B cell (primary cell): ENCODE results near the gene TOB2. TPM values are rescaled to one million over a fixed set of nuclear protein-coding genes. Genes with fewer than 3 reads are reported as not detected.

Experiments
- ATAC-seq: fragments of 200-7000 bp; cut with Tn5 transposase; one replicate; pipeline ENCODE4 v1.10.0; 2021; ENCODE audit warnings: low read depth, mild to moderate bottlenecking, moderate number of reproducible peaks, moderate library complexity
- CTCF ChIA-PET: fragments of 350-600 bp; sonication (Branson Sonifier 250); formaldehyde crosslinking; loops from one replicate; lab custom pipeline; 2021; ENCODE audit warnings: antibody characterized with exemption, inconsistent platforms; lab: Charles Lee
- POLR2A ChIA-PET: fragments of 350-600 bp; sonication (Branson Sonifier 250); formaldehyde crosslinking; loops from one replicate; lab custom pipeline; 2021; ENCODE audit warnings: antibody characterized with exemption; lab: Charles Lee
- DNase-seq: peaks from one replicate; pipeline ENCODE4 v3.0.0; 2013
- H2AFZ ChIP-seq: 2 replicates; pipeline ENCODE4 v1.6.1; 2012; ENCODE audit warnings: mild to moderate bottlenecking, low read depth, low read length; ENCODE audit not compliant: insufficient read depth, poor library complexity, severe bottlenecking
- H3K27ac ChIP-seq, 2 donors: 1 replicate in 1 of 2; 2 replicates in 1 of 2; pipeline ENCODE4 v1.5.1; 2012 to 2013; ENCODE audit warnings: low read length in 2 of 2, mild to moderate bottlenecking in 2 of 2, moderate library complexity in 1 of 2
- H3K27me3 ChIP-seq, 4 experiments: fragments of 200-600 bp in 1 of 4; sonication (generic) in 1 of 4; replicated peaks in 1 of 4; 1 replicate in 2 of 4; 2 replicates in 2 of 4; pipeline versions ENCODE4 v1.6.1 to v1.7.0; 2013 to 2016; ENCODE audit warnings: low read length in 3 of 4, mild to moderate bottlenecking in 2 of 4, mixed read lengths in 1 of 4, moderate library complexity in 1 of 4; ENCODE audit not compliant: insufficient read depth in 4 of 4, control insufficient read depth in 3 of 4; ENCODE audit errors: control extremely low read depth in 1 of 4
- H3K36me3 ChIP-seq, 2 experiments: replicated peaks in 1 of 2; 1 replicate in 1 of 2; 2 replicates in 1 of 2; pipeline versions ENCODE4 v1.6.1 to v1.7.1; 2013; ENCODE audit warnings: low read length in 1 of 2; ENCODE audit not compliant: insufficient read depth in 2 of 2, control insufficient read depth in 1 of 2; ENCODE audit errors: control extremely low read depth in 1 of 2, extremely low read depth in 1 of 2
- H3K4me1 ChIP-seq, 2 donors: fragments of 200-600 bp in 1 of 2; sonication (generic) in 1 of 2; 1 replicate in 1 of 2; 2 replicates in 1 of 2; pipeline versions ENCODE4 v1.5.1 to v1.6.1; 2013 to 2017; ENCODE audit warnings: low read length in 2 of 2; ENCODE audit not compliant: control insufficient read depth in 2 of 2, insufficient read depth in 2 of 2
- H3K4me2 ChIP-seq: replicated peaks from 2 replicates; pipeline ENCODE3; 2012; ENCODE audit warnings: mild to moderate bottlenecking, low read depth, low read length; ENCODE audit not compliant: poor library complexity, severe bottlenecking
- H3K4me3 ChIP-seq, 5 experiments: fragments of 200-600 bp in 1 of 5; sonication (generic) in 1 of 5; 1 replicate in 3 of 5; 2 replicates in 2 of 5; pipeline versions ENCODE4 v1.5.1 to v1.7.0; 2011 to 2016; ENCODE audit warnings: low read length in 4 of 5, mild to moderate bottlenecking in 4 of 5, low read depth in 2 of 5, control low read depth in 1 of 5, moderate library complexity in 1 of 5; ENCODE audit not compliant: insufficient read depth in 1 of 5; ENCODE audit errors: control extremely low read depth in 1 of 5, extremely low read depth in 1 of 5
- H3K79me2 ChIP-seq: fragments of 200-600 bp; sonication (generic); one replicate; pipeline ENCODE4 v1.6.0; 2016; ENCODE audit warnings: low read length; ENCODE audit not compliant: control insufficient read depth, insufficient read depth
- H3K9ac ChIP-seq: fragments of 200-600 bp; sonication (generic); 2 replicates; pipeline ENCODE4 v1.6.1; 2017; ENCODE audit warnings: mild to moderate bottlenecking, low read length, moderate library complexity
- H3K9me3 ChIP-seq, 3 donors: one replicate each; pipeline versions ENCODE4 v1.6.1 to v1.7.1; 2013; ENCODE audit warnings: low read length in 2 of 3; ENCODE audit not compliant: control insufficient read depth in 2 of 3, insufficient read depth in 1 of 3; ENCODE audit errors: control extremely low read depth in 1 of 3
- H4K20me1 ChIP-seq: 2 replicates; pipeline ENCODE4 v1.6.0; 2012; ENCODE audit warnings: mild to moderate bottlenecking, low read length; ENCODE audit not compliant: insufficient read depth, control insufficient read depth, poor library complexity, severe bottlenecking
- H3K27ac Mint-ChIP-seq: one replicate; pipeline ENCODE4 v1.8.0; 2021; ENCODE audit warnings: mixed read lengths
- H3K27me3 Mint-ChIP-seq: one replicate; pipeline ENCODE4 v1.8.0; 2021; ENCODE audit warnings: mixed read lengths
- H3K4me1 Mint-ChIP-seq: one replicate; pipeline ENCODE4 v1.8.0; 2021; ENCODE audit warnings: mixed read lengths
- H3K4me3 Mint-ChIP-seq: one replicate; pipeline ENCODE4 v1.8.0; 2021; ENCODE audit warnings: mixed read lengths
- H3K9me3 Mint-ChIP-seq: one replicate; pipeline ENCODE4 v1.8.0; 2022; ENCODE audit warnings: mixed read lengths; ENCODE audit not compliant: insufficient read depth
- EZH2 ChIP-seq: IDR thresholded peaks from 2 replicates; pipeline ENCODE4 v1.6.1; 2012; ENCODE audit warnings: borderline replicate concordance, low read depth, mild to moderate bottlenecking, moderate library complexity, low read length; ENCODE audit not compliant: insufficient read depth, poor library complexity, severe bottlenecking
- WGBS: methylation state at CpG from one replicate; pipeline ENCODE4 v1.1.5; 2013; ENCODE audit warnings: missing lambda C conversion rate; ENCODE audit not compliant: insufficient coverage; 5-methylcytosine and 5-hydroxymethylcytosine counted together
- intact Hi-C: fragments of 100-400 bp; cut with micrococcal nuclease; formaldehyde crosslinking; loops from one replicate; pipeline ENCODE4 v1.10.0; 2022
- polyA plus RNA-seq: library from polyadenylated mRNA; depleted of rRNA; stranded (reverse); fragments of >200 nt; gene quantifications from 2 replicates; pipeline ENCODE4 v1.2.3, GENCODE V29; 2012
- total RNA-seq, 2 donors: library from RNA; stranded (reverse); fragments of 120-200 nt in 1 of 2; gene quantifications; 1 replicate in 1 of 2; 2 replicates in 1 of 2; pipeline versions ENCODE4 v1.2.3 to v1.2.4, GENCODE V29; 2013 to 2022
- TF ChIP-seq, protein P1 (sequence below): fragments of 200-600 bp; IDR thresholded peaks from one replicate; pipeline ENCODE4 v1.8.0; 2022; ENCODE audit warnings: antibody characterized with exemption, mild to moderate bottlenecking

The TOB2 gene
- total and polyA plus RNA-seq, 2 donors (not counting 1 experiment from before 2014, with no cell fraction given), result 40.4 to 56.0 TPM

DNA sequence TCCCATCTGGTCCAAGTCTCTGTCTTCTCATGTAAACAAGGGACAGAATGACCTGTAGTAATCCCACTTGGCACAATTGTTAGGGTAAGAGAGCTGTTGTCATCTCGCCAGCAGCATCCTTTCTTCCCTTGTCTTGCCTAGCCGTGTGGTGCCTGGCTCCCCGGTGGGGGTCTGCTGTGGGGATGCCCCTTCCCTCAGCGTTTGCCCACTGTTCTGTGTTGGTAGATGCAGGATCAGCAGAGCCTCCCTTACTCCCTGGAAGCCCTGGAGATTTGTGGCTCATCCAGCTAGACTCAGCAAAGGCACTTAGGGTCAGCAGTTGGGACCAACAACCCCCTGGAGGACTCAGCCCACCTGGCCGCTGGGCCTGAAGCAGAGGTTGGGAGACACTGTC is 35.3 kb upstream of the TOB2 start:
- Histone ChIP-seq H3K27me3 (no peaks in the 10 kb centered on the region), H3K9me3 (peaks cover 0 to 10% (median 0%) of the 10 kb centered on the region in 3 donors), H3K4me2 (peak overlapping the region; percentile 75), H3K79me2 (peaks cover 91% of the 10 kb centered on the region), H3K4me1 (peaks cover 84 to 90% of the 10 kb centered on the region in 2 donors), H3K36me3 (peaks cover 3 to 10% of the 10 kb centered on the region in 2 experiments), H2AFZ (no peak overlapping the region), H4K20me1 (peaks cover 31% of the 10 kb centered on the region), H3K9ac (peak overlapping the region; percentile 46), H3K4me3 (peak overlapping the region in 1 of 5 experiments; percentile 13), H3K27ac (peak overlapping the region; percentile 82 to 86)
- Mint-ChIP-seq H3K4me3 (peak overlapping the region; percentile 32), H3K9me3 (no peaks in the 10 kb centered on the region), H3K4me1 (peaks cover 80% of the 10 kb centered on the region), H3K27ac (peak overlapping the region; percentile 64), H3K27me3 (no peaks in the 10 kb centered on the region)
- ATAC-seq (no peak), DNase-seq (no peak)
- WGBS, result 80% methylated on average over 4 of the region's 5 CpGs
- TF ChIP-seq, protein P1, sequence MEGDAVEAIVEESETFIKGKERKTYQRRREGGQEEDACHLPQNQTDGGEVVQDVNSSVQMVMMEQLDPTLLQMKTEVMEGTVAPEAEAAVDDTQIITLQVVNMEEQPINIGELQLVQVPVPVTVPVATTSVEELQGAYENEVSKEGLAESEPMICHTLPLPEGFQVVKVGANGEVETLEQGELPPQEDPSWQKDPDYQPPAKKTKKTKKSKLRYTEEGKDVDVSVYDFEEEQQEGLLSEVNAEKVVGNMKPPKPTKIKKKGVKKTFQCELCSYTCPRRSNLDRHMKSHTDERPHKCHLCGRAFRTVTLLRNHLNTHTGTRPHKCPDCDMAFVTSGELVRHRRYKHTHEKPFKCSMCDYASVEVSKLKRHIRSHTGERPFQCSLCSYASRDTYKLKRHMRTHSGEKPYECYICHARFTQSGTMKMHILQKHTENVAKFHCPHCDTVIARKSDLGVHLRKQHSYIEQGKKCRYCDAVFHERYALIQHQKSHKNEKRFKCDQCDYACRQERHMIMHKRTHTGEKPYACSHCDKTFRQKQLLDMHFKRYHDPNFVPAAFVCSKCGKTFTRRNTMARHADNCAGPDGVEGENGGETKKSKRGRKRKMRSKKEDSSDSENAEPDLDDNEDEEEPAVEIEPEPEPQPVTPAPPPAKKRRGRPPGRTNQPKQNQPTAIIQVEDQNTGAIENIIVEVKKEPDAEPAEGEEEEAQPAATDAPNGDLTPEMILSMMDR, result no peak
- no peak for TF ChIP-seq EZH2
- intact Hi-C loops, result no loop called here
- ChIA-PET CTCF (interaction anchor here (0.9 to 4.2 kb wide), 7 partner anchors 10 to 78 kb away, joined by 3 to 32 read pairs (median 4); partner anchors contain the start of gene TOB2), POLR2A (interaction anchor here (0.7 kb wide), 1 partner anchor 34 kb away, joined by 4 read pairs; no protein-coding TSS in a partner anchor)

DNA sequence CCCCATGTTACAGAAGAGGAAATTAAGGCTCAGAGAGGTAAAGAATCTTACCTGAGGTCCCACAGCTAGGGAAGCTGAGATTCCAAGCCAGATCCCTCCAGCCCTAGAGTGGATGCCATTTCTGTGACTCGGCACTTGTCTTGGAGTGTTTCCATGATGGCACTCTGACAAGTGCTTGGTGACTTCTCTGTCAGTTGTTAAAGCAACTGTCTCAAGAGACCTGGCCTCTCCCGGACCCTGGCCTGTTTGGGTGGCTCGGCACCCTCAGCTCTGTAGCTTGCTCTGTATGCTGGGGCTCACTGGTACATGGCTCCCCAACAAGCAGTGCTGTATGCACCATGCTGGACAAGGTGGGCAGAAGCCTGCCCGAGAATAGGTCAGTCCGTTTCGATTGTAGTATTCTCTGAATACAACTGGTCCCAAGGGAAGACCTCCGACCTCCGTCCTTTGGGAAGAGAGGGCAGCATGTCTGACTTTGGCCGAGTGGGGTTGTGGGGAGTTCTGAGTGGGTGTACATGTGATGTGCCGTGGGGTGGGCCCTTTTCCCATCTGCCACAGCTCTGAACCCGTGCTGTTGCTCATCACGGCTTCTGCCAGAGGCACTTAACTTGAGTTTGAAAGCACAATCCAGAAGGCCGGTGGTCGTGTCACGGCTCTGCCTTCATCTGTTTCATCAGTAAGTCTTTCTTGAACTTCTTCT is 34.7 kb upstream of the TOB2 start:
- CTCF ChIA-PET, result interaction anchor here (0.9 to 4.2 kb wide), 7 partner anchors 11 to 78 kb away, joined by 3 to 32 read pairs (median 4); partner anchors contain the start of gene TOB2
- H3K27me3 Mint-ChIP-seq, result no peaks in the 10 kb centered on the region
- peak overlapping the region; percentile 32 for H3K4me3 Mint-ChIP-seq
- Histone ChIP-seq H3K4me3 (peak overlapping the region in 1 of 5 experiments; percentile 20), H3K36me3 (peaks cover 3 to 10% of the 10 kb centered on the region in 2 experiments), H3K27ac (peak overlapping the region; percentile 82 to 86), H3K27me3 (no peaks in the 10 kb centered on the region), H3K4me1 (peaks cover 89 to 95% of the 10 kb centered on the region in 2 donors), H3K79me2 (peaks cover 92% of the 10 kb centered on the region), H3K9me3 (peaks cover 0 to 10% (median 0%) of the 10 kb centered on the region in 3 donors), H4K20me1 (peaks cover 27% of the 10 kb centered on the region), H2AFZ (no peak overlapping the region), H3K9ac (peak overlapping the region; percentile 46), H3K4me2 (peak overlapping the region; percentile 75)
- TF ChIP-seq, protein P1, result no peak
- H3K27ac Mint-ChIP-seq, result peak overlapping the region; percentile 95
- POLR2A ChIA-PET, result interaction anchor here (4.5 kb wide), 1 partner anchor 12 kb away, joined by 45 read pairs; the partner anchor contains the start of genes ACO2 and PHF5A
- intact Hi-C loops, result no loop called here
- DNase-seq, result no peak
- ATAC-seq, result no peak
- WGBS, result 92% methylated on average over 14 of the region's 15 CpGs
- H3K9me3 Mint-ChIP-seq, result no peaks in the 10 kb centered on the region
- H3K4me1 Mint-ChIP-seq, result peaks cover 80% of the 10 kb centered on the region
